K562 (cell line): ENCODE results near the gene POPDC2.

Experiments
- ATF3 ChIP-seq, 2 experiments: fragments of 450-650 bp in 1 of 2; sonication (generic) in 1 of 2; formaldehyde crosslinking in 1 of 2; IDR thresholded peaks in 1 of 2; conservative IDR thresholded peaks in 1 of 2; 2 replicates each; pipeline versions ENCODE4 v1.6.1 to v1.8.1; 2016 to 2023; ENCODE audit warnings: mild to moderate bottlenecking in 2 of 2, moderate library complexity in 2 of 2, inconsistent platforms in 1 of 2, missing genetic modification reagents in 1 of 2
- COPS2 ChIP-seq: fragments of 450-650 bp; conservative IDR thresholded peaks from 2 replicates; pipeline ENCODE4 v1.6.1; 2016; ENCODE audit warnings: mild to moderate bottlenecking, moderate library complexity
- MLLT1 ChIP-seq, 2 experiments: fragments of 450-650 bp; IDR thresholded peaks; 2 replicates each; pipeline ENCODE4 v1.6.1; 2016
- NCOA1 ChIP-seq: fragments of 450-650 bp; IDR thresholded peaks from 2 replicates; pipeline ENCODE4 v1.6.1; 2016; ENCODE audit warnings: low read depth
- POLR2AphosphoS5 ChIP-seq: IDR thresholded peaks from 2 replicates; pipeline ENCODE4 v1.6.1; 2011; ENCODE audit warnings: mild to moderate bottlenecking, low read depth, low read length, moderate library complexity; ENCODE audit not compliant: control insufficient read depth, insufficient read depth
- RBM22 ChIP-seq: fragments of 200-400 bp; formaldehyde crosslinking; IDR thresholded peaks from 2 replicates; pipeline ENCODE4 v1.6.1; 2018; ENCODE audit warnings: low read length, low read depth; ENCODE audit not compliant: poor library complexity, severe bottlenecking
- TAF1 ChIP-seq: IDR thresholded peaks from 2 replicates; pipeline ENCODE4 v1.6.1; 2011; ENCODE audit warnings: mild to moderate bottlenecking, low read length, moderate library complexity; ENCODE audit not compliant: insufficient read depth, control insufficient read depth, severe bottlenecking; ENCODE audit errors: extremely low read depth
- ZBTB17 ChIP-seq: fragments of 450-650 bp; formaldehyde crosslinking; IDR thresholded peaks from 2 replicates; pipeline ENCODE4 v1.4.0; 2020; ENCODE audit warnings: mild to moderate bottlenecking
- ZBTB8A ChIP-seq: fragments of 450-650 bp; IDR thresholded peaks from 2 replicates; pipeline ENCODE4 v1.6.1; 2018; ENCODE audit warnings: mild to moderate bottlenecking, moderate library complexity; ENCODE audit not compliant: partially characterized antibody
- ZZZ3 ChIP-seq: fragments of 450-650 bp; IDR thresholded peaks from 2 replicates; pipeline ENCODE4 v1.6.1; 2016; ENCODE audit warnings: antibody characterized with exemption, mild to moderate bottlenecking, moderate library complexity
- TF ChIP-seq, protein P1 (sequence below), 3 experiments: IDR thresholded peaks in 2 of 3; conservative IDR thresholded peaks in 1 of 3; 2 replicates each; pipeline ENCODE4 v1.5.1; 2011 to 2012; ENCODE audit warnings: low read length in 3 of 3, mild to moderate bottlenecking in 3 of 3, control low read depth in 2 of 3, improper control_type of control experiment in 1 of 3, inconsistent platforms in 1 of 3, low read depth in 1 of 3, mixed read lengths in 1 of 3, moderate library complexity in 1 of 3; ENCODE audit not compliant: insufficient read depth in 2 of 3
- TF ChIP-seq, protein P2 (sequence below): sonication (generic); formaldehyde crosslinking; IDR thresholded peaks from 2 replicates; pipeline ENCODE4 v1.8.1; 2023; ENCODE audit warnings: mild to moderate bottlenecking, missing genetic modification reagents, moderate library complexity
- TF ChIP-seq, protein P3 (sequence below): sonication (generic); formaldehyde crosslinking; IDR thresholded peaks from 2 replicates; pipeline ENCODE4 v1.8.1; 2023; ENCODE audit warnings: missing genetic modification reagents, mild to moderate bottlenecking, borderline replicate concordance
- TF ChIP-seq, protein P4 (sequence below): fragments of 250-450 bp; sonication (Bioruptor Pico); IDR thresholded peaks from 2 replicates; pipeline ENCODE4 v1.5.0; 2020; ENCODE audit warnings: mild to moderate bottlenecking, borderline replicate concordance

DNA sequence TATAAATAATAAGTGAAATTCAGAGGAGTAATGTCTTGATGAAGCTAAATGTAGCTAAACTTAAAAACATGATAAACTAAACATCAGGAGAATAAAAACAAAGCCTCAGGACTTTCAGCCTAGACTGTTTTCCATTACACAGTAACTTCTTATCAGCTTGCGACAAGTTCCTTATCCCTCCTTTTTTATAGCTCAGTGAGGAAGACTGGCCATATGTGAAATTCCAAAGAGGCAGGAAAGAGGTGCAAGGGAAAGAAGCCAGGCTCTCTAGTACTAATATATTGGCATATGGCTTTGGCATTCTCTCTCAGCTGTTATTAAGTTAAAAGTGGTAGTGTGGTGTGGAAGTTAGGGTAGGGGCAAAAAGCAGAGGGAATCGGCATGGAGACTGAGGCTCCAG, 12.4 kb upstream of the POPDC2 start:
- TF ChIP-seq, protein P1, sequence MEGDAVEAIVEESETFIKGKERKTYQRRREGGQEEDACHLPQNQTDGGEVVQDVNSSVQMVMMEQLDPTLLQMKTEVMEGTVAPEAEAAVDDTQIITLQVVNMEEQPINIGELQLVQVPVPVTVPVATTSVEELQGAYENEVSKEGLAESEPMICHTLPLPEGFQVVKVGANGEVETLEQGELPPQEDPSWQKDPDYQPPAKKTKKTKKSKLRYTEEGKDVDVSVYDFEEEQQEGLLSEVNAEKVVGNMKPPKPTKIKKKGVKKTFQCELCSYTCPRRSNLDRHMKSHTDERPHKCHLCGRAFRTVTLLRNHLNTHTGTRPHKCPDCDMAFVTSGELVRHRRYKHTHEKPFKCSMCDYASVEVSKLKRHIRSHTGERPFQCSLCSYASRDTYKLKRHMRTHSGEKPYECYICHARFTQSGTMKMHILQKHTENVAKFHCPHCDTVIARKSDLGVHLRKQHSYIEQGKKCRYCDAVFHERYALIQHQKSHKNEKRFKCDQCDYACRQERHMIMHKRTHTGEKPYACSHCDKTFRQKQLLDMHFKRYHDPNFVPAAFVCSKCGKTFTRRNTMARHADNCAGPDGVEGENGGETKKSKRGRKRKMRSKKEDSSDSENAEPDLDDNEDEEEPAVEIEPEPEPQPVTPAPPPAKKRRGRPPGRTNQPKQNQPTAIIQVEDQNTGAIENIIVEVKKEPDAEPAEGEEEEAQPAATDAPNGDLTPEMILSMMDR (IDR thresholded peaks at IDR 0.05 in 2 of 3, conservative IDR thresholded peaks at IDR 0.05 in 1 of 3; ENCODE audit: insufficient read depth in 2 of 3, low read depth in 1 of 3, low read length in 3 of 3) = no peak
- TF ChIP-seq, protein P2, sequence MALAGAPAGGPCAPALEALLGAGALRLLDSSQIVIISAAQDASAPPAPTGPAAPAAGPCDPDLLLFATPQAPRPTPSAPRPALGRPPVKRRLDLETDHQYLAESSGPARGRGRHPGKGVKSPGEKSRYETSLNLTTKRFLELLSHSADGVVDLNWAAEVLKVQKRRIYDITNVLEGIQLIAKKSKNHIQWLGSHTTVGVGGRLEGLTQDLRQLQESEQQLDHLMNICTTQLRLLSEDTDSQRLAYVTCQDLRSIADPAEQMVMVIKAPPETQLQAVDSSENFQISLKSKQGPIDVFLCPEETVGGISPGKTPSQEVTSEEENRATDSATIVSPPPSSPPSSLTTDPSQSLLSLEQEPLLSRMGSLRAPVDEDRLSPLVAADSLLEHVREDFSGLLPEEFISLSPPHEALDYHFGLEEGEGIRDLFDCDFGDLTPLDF (CRISPR knock-in tag) = no peak
- TF ChIP-seq, protein P3, sequence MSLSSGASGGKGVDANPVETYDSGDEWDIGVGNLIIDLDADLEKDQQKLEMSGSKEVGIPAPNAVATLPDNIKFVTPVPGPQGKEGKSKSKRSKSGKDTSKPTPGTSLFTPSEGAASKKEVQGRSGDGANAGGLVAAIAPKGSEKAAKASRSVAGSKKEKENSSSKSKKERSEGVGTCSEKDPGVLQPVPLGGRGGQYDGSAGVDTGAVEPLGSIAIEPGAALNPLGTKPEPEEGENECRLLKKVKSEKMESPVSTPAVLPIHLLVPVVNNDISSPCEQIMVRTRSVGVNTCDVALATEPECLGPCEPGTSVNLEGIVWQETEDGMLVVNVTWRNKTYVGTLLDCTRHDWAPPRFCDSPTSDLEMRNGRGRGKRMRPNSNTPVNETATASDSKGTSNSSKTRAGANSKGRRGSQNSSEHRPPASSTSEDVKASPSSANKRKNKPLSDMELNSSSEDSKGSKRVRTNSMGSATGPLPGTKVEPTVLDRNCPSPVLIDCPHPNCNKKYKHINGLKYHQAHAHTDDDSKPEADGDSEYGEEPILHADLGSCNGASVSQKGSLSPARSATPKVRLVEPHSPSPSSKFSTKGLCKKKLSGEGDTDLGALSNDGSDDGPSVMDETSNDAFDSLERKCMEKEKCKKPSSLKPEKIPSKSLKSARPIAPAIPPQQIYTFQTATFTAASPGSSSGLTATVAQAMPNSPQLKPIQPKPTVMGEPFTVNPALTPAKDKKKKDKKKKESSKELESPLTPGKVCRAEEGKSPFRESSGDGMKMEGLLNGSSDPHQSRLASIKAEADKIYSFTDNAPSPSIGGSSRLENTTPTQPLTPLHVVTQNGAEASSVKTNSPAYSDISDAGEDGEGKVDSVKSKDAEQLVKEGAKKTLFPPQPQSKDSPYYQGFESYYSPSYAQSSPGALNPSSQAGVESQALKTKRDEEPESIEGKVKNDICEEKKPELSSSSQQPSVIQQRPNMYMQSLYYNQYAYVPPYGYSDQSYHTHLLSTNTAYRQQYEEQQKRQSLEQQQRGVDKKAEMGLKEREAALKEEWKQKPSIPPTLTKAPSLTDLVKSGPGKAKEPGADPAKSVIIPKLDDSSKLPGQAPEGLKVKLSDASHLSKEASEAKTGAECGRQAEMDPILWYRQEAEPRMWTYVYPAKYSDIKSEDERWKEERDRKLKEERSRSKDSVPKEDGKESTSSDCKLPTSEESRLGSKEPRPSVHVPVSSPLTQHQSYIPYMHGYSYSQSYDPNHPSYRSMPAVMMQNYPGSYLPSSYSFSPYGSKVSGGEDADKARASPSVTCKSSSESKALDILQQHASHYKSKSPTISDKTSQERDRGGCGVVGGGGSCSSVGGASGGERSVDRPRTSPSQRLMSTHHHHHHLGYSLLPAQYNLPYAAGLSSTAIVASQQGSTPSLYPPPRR = no peak
- no peak for TF ChIP-seq ZBTB8A
- no peak for TF ChIP-seq NCOA1
- TF ChIP-seq POLR2AphosphoS5 = no peak
- TF ChIP-seq TAF1 = no peak
- no peak for TF ChIP-seq MLLT1 (IDR thresholded peaks at IDR 0.05)
- TF ChIP-seq ZBTB17 (CRISPR knock-in tag) = no peak
- no peak for TF ChIP-seq ATF3 (IDR thresholded peaks at IDR 0.05)
- no peak for TF ChIP-seq ATF3 (CRISPR knock-in tag; conservative IDR thresholded peaks at IDR 0.05)
- TF ChIP-seq RBM22 = no peak
- TF ChIP-seq, protein P4, sequence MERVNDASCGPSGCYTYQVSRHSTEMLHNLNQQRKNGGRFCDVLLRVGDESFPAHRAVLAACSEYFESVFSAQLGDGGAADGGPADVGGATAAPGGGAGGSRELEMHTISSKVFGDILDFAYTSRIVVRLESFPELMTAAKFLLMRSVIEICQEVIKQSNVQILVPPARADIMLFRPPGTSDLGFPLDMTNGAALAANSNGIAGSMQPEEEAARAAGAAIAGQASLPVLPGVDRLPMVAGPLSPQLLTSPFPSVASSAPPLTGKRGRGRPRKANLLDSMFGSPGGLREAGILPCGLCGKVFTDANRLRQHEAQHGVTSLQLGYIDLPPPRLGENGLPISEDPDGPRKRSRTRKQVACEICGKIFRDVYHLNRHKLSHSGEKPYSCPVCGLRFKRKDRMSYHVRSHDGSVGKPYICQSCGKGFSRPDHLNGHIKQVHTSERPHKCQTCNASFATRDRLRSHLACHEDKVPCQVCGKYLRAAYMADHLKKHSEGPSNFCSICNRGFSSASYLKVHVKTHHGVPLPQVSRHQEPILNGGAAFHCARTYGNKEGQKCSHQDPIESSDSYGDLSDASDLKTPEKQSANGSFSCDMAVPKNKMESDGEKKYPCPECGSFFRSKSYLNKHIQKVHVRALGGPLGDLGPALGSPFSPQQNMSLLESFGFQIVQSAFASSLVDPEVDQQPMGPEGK (CRISPR knock-in tag) = no peak
- no peak for TF ChIP-seq COPS2
- no peak for TF ChIP-seq ZZZ3
